AG10803 (cell line): Measurements from ENCODE around the gene BAD.

Experiments used
- DNase-seq: peaks from one replicate; pipeline ENCODE4 v3.0.0; 2010; ENCODE audit warnings: low read depth
- H3K4me3 ChIP-seq: 2 replicates; pipeline ENCODE4 v1.5.1; 2011; ENCODE audit warnings: mild to moderate bottlenecking, low read length, control low read depth
- TF ChIP-seq, protein P1 (sequence below): conservative IDR thresholded peaks from 2 replicates; pipeline ENCODE4 v1.5.1; 2011; ENCODE audit warnings: mild to moderate bottlenecking, low read length, control low read depth, inconsistent platforms

BAD gene

DNA sequence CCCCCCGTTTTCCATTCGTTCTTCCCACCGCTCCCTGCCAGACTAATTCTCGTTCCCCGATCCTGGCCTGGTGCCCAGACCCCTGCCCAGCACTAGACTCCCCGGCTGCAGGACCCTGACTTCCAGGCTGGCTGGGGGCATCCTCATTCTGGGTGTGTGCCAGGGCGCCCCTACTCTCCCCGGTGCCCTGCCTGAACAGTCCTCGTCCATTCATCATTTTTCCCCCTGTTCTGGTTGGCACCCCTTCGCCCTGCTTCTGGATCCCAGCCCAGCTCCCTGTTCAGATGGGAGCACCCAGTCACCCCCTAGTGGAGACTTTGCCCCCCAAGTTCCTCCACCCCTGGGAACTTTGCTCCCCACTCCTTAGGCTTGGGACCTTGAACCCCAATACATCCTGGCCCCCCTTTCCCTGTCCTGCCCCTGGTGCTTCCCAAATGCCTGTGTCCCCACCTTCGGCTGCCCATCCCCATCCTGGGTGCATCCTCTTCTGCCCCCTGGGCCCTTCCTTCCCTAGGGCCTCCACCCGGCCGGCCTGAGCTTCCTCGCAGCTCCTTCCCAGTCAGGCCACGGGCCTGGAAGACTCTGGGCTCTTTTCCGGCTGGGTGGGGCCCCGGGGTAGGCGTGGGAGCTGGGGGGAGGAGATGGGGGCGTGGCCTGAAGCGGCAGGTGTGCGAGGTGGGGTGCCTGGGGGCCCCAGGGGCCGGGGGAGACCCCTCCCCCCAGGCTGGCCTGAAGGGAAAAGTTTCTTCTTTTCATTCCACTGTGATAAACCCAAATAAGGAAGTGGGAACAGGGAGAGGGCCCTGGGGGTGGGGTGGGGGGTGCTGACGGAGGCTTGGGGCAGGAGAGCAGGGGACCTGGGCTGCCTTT, 32.2 kb downstream of the BAD start:
- peak; percentile 34 for DNase-seq
- H3K4me3 ChIP-seq: peak overlapping the region; percentile 78
- TF ChIP-seq, protein P1, sequence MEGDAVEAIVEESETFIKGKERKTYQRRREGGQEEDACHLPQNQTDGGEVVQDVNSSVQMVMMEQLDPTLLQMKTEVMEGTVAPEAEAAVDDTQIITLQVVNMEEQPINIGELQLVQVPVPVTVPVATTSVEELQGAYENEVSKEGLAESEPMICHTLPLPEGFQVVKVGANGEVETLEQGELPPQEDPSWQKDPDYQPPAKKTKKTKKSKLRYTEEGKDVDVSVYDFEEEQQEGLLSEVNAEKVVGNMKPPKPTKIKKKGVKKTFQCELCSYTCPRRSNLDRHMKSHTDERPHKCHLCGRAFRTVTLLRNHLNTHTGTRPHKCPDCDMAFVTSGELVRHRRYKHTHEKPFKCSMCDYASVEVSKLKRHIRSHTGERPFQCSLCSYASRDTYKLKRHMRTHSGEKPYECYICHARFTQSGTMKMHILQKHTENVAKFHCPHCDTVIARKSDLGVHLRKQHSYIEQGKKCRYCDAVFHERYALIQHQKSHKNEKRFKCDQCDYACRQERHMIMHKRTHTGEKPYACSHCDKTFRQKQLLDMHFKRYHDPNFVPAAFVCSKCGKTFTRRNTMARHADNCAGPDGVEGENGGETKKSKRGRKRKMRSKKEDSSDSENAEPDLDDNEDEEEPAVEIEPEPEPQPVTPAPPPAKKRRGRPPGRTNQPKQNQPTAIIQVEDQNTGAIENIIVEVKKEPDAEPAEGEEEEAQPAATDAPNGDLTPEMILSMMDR: peak; percentile 54

DNA sequence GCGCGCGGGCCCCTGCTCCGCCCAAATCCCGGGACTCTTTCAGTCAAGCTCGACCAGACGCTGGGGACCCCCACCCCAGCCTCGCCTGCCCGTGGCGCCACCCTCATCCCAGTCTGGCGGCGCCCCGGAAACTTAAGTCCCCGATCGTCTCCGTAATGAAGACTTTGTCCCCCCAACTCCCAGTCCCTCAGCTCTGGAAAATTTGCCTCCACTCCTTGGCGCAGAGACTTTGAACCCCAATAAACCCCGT, 32.8 kb downstream of the BAD start:
- H3K4me3 ChIP-seq: peak overlapping the region; percentile 78
- DNase-seq: no peak
- TF ChIP-seq, protein P1: no peak

DNA sequence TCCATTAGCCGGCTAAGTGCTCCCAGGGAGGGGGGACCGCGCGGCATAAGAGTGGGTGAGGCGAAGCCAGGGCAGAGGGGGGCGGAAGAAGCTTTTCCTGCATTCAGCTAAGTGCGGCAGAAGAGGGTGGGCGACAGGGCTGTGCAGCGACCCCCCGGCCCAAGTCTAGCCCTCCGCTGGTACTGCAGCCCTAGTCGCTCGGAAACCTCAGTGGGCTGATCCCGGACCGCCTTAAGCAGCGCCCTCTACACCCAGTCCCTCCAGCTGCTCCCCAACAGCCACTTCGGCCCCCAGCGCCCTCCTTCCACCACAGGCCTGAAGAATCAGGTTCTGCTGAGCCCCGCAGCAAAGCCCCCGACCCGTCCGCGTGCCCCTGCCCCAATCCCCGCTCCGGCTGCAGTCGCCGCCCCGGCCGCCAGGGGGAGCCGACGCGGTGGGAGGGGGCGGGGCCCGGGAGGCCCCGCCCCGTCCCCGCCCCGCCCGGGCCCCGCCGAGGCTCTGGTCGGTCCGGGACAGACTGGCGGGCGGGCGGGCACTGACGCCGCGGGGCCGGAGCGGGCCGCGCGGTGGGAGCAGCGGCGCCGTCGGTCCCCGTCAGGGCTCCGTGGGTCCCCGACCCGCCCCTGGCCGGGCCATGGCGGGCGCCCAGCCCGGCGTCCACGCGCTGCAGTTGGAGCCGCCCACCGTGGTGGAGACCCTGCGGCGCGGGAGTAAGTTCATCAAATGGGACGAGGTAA, 33.3 kb downstream of the BAD start, which contains the start of gene PLCB3:
Gene PLCB3 (plus strand): TSS at position 515 of the 737 bp plus-strand sequence. CDS start 120 bp downstream, at position 635.
- peak within 1 kb of the TSS; percentile 78 for H3K4me3 ChIP-seq
- TF ChIP-seq, protein P1: peak; percentile 43
- DNase-seq: peak; percentile 37

DNA sequence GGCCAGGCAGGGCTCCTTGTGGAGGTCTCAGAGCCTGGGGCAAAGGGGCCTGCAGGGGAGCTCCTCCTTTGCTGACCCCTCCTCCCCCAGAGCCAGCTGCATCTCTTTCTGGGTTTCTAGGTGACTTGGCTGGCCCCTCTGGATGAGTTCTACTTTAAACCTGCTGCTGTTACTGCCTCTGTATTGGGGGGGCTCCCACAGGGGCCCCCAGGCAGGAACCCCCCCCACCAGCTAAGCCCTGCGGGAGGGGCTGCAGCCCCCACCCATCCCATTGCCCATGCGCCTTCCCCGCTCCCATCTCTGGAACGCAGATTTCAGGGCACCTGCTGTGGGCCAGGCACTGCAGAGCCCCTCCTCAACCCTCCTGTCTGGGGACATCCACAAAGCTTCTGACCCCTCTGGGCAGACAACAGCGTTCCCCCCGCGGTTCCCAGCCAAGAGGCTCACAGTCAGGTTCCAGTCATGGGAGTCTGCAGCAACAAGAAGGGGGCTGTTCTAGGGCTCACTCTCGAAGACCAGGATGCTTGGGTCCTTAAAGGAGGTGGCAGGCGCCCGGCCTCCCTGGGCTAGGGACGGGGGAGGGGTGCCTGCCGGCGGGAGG, 34.0 kb downstream of the BAD start:
- DNase-seq: no peak
- peak overlapping the region; percentile 67 for H3K4me3 ChIP-seq
- TF ChIP-seq, protein P1: no peak

DNA sequence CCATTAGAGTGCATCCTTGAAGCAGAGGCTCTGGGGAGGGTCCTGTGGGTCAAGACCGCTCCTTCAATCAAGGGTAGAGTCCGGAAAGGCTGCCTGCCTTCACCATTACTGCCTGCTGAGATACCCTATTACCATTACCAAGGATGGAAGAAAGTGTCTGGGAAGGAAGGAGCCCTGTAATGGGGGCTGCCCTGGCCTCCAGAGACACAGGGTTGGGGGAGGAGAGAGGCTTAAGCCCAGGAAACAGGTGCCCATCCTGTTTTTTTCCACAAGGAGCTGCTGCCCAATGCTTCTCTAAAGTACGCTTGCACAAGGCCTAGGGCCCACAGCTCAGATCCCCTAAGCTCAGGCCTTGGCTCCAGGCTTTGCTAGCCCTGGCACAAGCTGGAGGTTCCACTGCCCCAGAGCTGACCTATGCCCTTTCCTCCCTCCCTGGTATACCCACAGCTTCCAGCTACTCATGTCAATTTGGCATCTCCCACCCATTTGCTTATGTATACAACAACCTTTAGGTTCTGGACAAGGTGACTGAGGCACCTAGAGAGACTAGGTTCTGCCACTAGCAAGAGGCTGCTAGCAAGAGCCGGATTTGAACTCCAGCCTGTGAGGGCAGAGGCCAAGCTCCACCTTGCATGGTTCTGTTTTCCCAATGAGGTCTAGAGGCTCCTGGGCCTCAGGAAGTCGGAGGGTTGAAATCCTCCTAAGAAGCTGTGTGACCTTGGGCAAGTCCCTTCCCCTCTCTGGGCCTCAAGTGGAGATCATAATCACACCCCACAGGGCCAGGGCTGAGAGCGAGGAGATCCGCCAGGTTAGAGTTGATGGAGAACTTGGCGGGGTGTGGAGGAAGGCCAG, 34.7 kb downstream of the BAD start:
- no peak for DNase-seq

DNA sequence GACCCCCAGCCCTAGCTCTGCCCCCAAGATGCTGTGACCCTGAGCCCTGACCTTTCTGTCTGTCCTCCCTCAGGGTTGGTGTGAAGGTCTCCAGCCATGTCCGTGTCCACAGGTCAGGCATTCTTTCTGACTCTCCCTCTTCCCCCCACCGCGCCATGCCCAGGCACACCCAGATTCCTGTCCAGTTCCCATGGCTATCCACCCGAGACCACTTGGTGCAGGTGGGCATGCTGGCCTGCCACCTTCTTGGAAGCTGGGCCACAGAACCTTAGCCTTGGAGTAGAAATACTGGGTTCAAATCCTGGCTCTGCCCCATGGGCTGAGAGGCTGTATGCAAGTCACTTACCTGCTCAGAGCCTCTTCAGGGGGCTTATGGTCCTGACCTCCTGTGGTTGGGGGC, 35.4 kb downstream of the BAD start:
- H3K4me3 ChIP-seq: no peak overlapping the region
- TF ChIP-seq, protein P1: no peak
- DNase-seq: no peak

More for the DNA sequence above, 34.7 kb downstream of the BAD start:
- TF ChIP-seq, protein P1: no peak
- no peak overlapping the region for H3K4me3 ChIP-seq
